Measurements from ENCODE around the gene SDHD. TPM values are rescaled to one million over a fixed set of nuclear protein-coding genes. Genes with fewer than 3 reads are reported as not detected.

SDHD gene
- total RNA-seq, 2 donors from 2014 or later, result 215 to 252 TPM

Other genes starting within 250 kb of the SDHD start
- gene ALG9, start 215.3 kb upstream of the SDHD start, total RNA-seq, result 10 to 100 TPM; 20.6 to 23.4 TPM
- gene FDXACB1, start 207.7 kb upstream of the SDHD start, total RNA-seq, result 1 to 10 TPM; 1.2 to 1.9 TPM
- 10 to 100 TPM; 19.1 to 23.0 TPM for gene CFAP68, start 207.3 kb upstream of the SDHD start, total RNA-seq
- 100 to 1,000 TPM in 1 of 2 donors, 10 to 100 TPM in 1; 11.5 to 100 TPM for gene CRYAB, start 175.1 kb upstream of the SDHD start, total RNA-seq
- 1 to 10 TPM in 1 of 2 donors, under 1 TPM in 1; 0.73 to 3.1 TPM for gene HSPB2, start 174.1 kb upstream of the SDHD start, total RNA-seq
- gene C11orf52, start 168.0 kb upstream of the SDHD start, total RNA-seq, result 10 to 100 TPM in 1 of 2 donors, 1 to 10 TPM in 1; 8.5 to 10.1 TPM
- gene DIXDC1, start 149.5 kb upstream of the SDHD start, total RNA-seq, result 10 to 100 TPM in 1 of 2 donors, 1 to 10 TPM in 1; 7.7 to 14.2 TPM
- gene DLAT, start 61.5 kb upstream of the SDHD start, total RNA-seq, result 10 to 100 TPM; 51.1 to 75.3 TPM
- under 1 TPM; 0.92 to 0.98 TPM for gene PIH1D2, start 12.9 kb upstream of the SDHD start, total RNA-seq
- 10 to 100 TPM; 13.5 to 13.9 TPM for gene NKAPD1, start 12.6 kb upstream of the SDHD start, total RNA-seq
- 10 to 100 TPM; 49.1 to 65.1 TPM for gene TIMM8B, start 117 bp upstream of the SDHD start, total RNA-seq
- 100 to 1,000 TPM in 1 of 2 donors, 10 to 100 TPM in 1; 74.7 to 154 TPM for gene IL18, start 77.2 kb downstream of the SDHD start, total RNA-seq
- gene TEX12, start 80.5 kb downstream of the SDHD start, total RNA-seq, result under 1 TPM; 0.31 to 0.39 TPM
- gene BCO2, start 88.6 kb downstream of the SDHD start, total RNA-seq, result 1 to 10 TPM; 3.4 to 4.3 TPM
- 10 to 100 TPM; 33.0 to 36.6 TPM for gene PTS, start 139.6 kb downstream of the SDHD start, total RNA-seq
- gene PLET1, start 174.0 kb downstream of the SDHD start, total RNA-seq, result not detected